SKM-1 treated with dmso at 0.1 percent for 144 hours (cell line): ENCODE measurements around the gene TWF2.

Experiments
- DNase-seq: peaks from one replicate; lab custom pipeline; 2025; ENCODE audit not compliant: unreplicated experiment; lab: John Stamatoyannopoulos, UW

TWF2 gene

DNA sequence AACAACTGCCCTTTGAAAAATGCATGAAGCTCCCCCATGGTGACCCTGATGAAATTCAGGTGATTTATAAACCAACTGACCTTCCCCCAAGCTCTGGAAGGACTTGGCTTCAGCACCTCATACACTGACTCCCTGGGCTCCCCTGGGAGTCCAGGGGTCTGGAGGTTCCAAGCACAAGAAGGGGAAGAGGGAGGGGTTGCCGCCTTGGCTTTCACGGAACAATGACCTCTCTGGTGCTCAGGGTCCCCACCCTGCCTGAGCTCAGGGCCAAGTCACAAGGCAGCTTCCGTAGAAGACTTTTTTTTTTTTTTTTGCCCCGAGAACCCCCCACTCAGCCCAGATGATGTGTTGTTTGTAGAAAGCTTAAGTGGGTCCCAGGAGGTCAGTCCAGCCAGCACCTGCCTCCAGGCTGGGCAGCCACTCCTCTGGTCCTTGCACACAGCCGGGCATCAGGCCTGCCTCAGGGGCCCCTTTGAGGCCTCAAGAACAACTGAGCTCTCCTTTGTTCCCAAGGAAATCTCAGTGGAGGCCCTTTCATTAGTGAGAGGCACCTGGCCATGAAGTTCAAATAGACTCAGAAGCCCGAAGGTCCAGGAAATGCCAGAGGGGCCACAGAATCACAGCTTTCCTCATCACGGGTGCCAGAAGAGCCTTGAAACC is 55.0 kb downstream of the TWF2 start:
- no peak for DNase-seq

DNA sequence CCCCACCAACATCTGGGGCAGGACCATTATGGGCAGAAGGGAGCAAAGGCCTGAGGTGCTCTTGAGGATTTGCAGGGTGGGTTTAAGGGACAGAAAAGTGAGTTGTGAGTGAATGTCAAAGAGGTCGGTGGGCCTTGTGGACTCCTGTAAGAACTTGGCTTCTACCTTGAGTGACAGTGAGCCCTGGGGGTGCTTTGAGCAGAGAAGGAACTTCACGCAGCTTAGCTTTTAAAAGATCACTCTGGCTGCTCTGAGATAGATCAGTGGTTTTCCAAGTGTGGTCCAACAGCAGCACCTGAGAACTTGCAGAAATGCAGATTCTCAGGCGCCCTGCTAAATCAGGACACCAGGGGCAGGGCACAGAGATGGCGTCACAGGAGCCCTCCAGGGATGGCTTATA is 56.3 kb downstream of the TWF2 start:
- no peak for DNase-seq

DNA sequence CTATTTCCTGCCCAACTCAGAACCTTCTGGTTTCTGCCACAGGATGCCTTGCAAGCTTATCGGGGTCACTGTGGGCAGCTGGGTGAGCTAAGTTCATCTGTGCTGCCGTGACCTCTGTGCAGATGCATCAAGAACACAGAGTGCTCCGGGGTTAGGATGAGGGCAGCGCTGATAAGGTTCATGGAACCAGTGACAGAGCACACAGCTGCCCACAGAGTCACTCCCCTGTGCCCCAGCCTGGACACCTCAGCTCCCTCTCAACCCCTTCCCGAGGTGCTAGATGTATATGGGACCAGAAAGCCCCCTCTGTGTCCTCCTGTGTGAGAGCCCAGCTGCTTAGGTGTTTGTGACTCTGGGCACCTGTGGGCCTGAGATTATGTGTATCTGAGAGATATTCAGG is 56.8 kb downstream of the TWF2 start:
- DNase-seq, result peak; percentile 56

DNA sequence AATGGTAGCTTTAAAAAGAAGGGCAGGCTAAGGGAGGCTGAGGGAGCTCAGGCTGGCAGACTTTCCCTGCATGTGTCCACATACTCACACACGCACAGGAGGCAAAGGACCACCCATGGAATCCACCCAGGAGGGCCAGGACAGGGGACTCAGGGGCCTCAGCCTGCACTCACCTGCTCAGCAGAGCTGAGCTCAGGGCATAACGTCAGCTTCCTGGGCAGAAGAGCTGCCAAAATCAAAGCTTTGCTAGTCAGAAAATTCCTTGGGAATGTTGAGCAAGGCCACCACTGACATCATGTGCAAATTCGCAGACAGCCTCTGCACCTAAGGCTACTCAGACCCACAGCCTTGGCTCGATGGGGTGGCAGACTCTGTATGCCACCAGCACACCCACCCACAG is 57.4 kb downstream of the TWF2 start:
- DNase-seq, result no peak
